ENCODE data around the gene DNMT1. TPM values are rescaled to one million over a fixed set of nuclear protein-coding genes. Genes with fewer than 3 reads are reported as not detected.
A peak's percentile ranks its signal among the peaks of the same experiment; 100 is the strongest.

Gene DNMT1
- total RNA-seq, 1 experiment from 2014 or later = 227 TPM

- no peak overlapping the region for H3K9ac ChIP-seq (ENCODE audit: extremely low read depth, insufficient read length, low read length)
Measured at GRCh38 chr19:10226021-10226375, 31.2 kb upstream of the DNMT1 start.

More at GRCh38 chr19:10226021-10226375, 31.2 kb upstream of the DNMT1 start:
- Histone ChIP-seq H3K9me3 (ENCODE audit: control insufficient read depth, low read depth, low read length) (no peaks in the 10 kb centered on the region), H3K4ac (ENCODE audit: low read depth, low read length) (no peak overlapping the region), H2BK120ac (ENCODE audit: low read depth, low read length, poor library complexity, severe bottlenecking) (no peak overlapping the region), H4K20me1 (ENCODE audit: control insufficient read depth, insufficient read depth, insufficient read length) (no peaks in the 10 kb centered on the region), H3K4me2 (ENCODE audit: insufficient read depth, insufficient read length, low read length) (no peak overlapping the region), H3K27ac (ENCODE audit: insufficient read length, low read depth, low read length) (no peak overlapping the region), H3K27me3 (ENCODE audit: insufficient read depth, low read length) (no peaks in the 10 kb centered on the region), H3K18ac (ENCODE audit: insufficient read length, low read depth, low read length) (no peak overlapping the region), H3K56ac (ENCODE audit: insufficient read length, low read depth, low read length) (no peak overlapping the region), H3K14ac (ENCODE audit: insufficient read depth, low read length) (no peak overlapping the region), H2BK20ac (ENCODE audit: low read depth, low read length, poor library complexity, severe bottlenecking) (no peak overlapping the region), H4K91ac (ENCODE audit: insufficient read length, low read depth, low read length) (no peak overlapping the region), H4K5ac (ENCODE audit: insufficient read length, low read depth, low read length) (no peak overlapping the region), H2AFZ (ENCODE audit: low read length) (no peak overlapping the region), H3K79me1 (ENCODE audit: insufficient read depth, low read depth, low read length, poor library complexity, severe bottlenecking) (no peaks in the 10 kb centered on the region), H3T11ph (ENCODE audit: low read length) (no peak overlapping the region), H2AK5ac (ENCODE audit: insufficient read length, low read length) (no peak overlapping the region), H2BK12ac (ENCODE audit: insufficient read length, low read depth, low read length) (no peak overlapping the region), H4K8ac (replicated peaks; ENCODE audit: insufficient read length, low read depth, low read length) (no peak overlapping the region), H3K23ac (ENCODE audit: insufficient read length, low read depth, low read length) (no peak overlapping the region), H3K23me2 (ENCODE audit: insufficient read length, low read depth, low read length, poor library complexity, severe bottlenecking) (peaks cover 12% of the 10 kb centered on the region), H3K79me2 (ENCODE audit: insufficient read depth, low read length) (no peaks in the 10 kb centered on the region), H2BK5ac (ENCODE audit: insufficient read length, low read length) (no peak overlapping the region), H2BK15ac (ENCODE audit: low read depth, low read length) (no peak overlapping the region), H3K4me1 (ENCODE audit: insufficient read depth, low read length) (no peaks in the 10 kb centered on the region)
- WGBS (ENCODE audit: extremely low coverage, insufficient read length, low lambda C conversion rate) = no CpG with 5 or more reads among the region's 6 CpGs
- H3K9me3 Mint-ChIP-seq = no peaks in the 10 kb centered on the region
- no peak overlapping the region for H3K4me3 Mint-ChIP-seq
- no peak for TF ChIP-seq CTCF (conservative IDR thresholded peaks at IDR 0.05)
- peak overlapping the region in 1 of 3 experiments; percentile 30; a peak in 1 of 7 replicates for H3K27ac Mint-ChIP-seq
- DNase-seq = no peak
- H3K36me3 Mint-ChIP-seq (ENCODE audit: insufficient read depth in 1 of 3, low read depth in 3 of 3) = peaks cover 3 to 13% (median 8%) of the 10 kb centered on the region in 3 experiments; a peak in 6 of 7 replicates
- peaks cover 8 to 20% of the 10 kb centered on the region in 2 experiments for H3K4me1 Mint-ChIP-seq
- H3K27me3 Mint-ChIP-seq (ENCODE audit: low read depth) = no peaks in the 10 kb centered on the region; the same call in none of the 2 replicates

Data from H9 (cell line).